HepG2 (cell line): ENCODE data around the gene ZFP90. TPM values are rescaled to one million over a fixed set of nuclear protein-coding genes. Genes with fewer than 3 reads are reported as not detected.
A peak's percentile ranks its signal among the peaks of the same experiment; 100 is the strongest.

Experiments
- MIER2 ChIP-seq: IDR thresholded peaks from 2 replicates; pipeline ENCODE4 v1.6.1; 2016; ENCODE audit warnings: missing biosample characterization, missing genetic modification reagents
- MXD4 ChIP-seq: IDR thresholded peaks from 2 replicates; pipeline ENCODE4 v1.6.1; 2016; ENCODE audit warnings: mild to moderate bottlenecking, missing biosample characterization, missing genetic modification reagents
- MXI1 ChIP-seq: IDR thresholded peaks from 3 replicates; pipeline ENCODE4 v1.6.1; 2012; ENCODE audit warnings: low read depth, low read length, inconsistent platforms, borderline replicate concordance
- RBM39 ChIP-seq: fragments of 200-400 bp; formaldehyde crosslinking; IDR thresholded peaks from one replicate; pipeline ENCODE4 v1.6.1; 2018; ENCODE audit warnings: antibody characterized with exemption, mild to moderate bottlenecking, low read depth, low read length; ENCODE audit not compliant: poor library complexity, severe bottlenecking
- SCMH1 ChIP-seq: sonication (generic); formaldehyde crosslinking; IDR thresholded peaks from 2 replicates; pipeline ENCODE4 v1.9.0; 2021; ENCODE audit warnings: missing genetic modification reagents, mild to moderate bottlenecking, borderline replicate concordance
- SETDB1 ChIP-seq: sonication (generic); formaldehyde crosslinking; IDR thresholded peaks from 2 replicates; pipeline ENCODE4 v1.5.1; 2020; ENCODE audit warnings: missing genetic modification reagents, mild to moderate bottlenecking, borderline replicate concordance
- SRSF1 ChIP-seq: fragments of 200-400 bp; formaldehyde crosslinking; optimal IDR thresholded peaks from 2 replicates; pipeline ENCODE3; 2017; ENCODE audit warnings: mild to moderate bottlenecking, low read depth, low read length, moderate library complexity
- SRY ChIP-seq: sonication (generic); formaldehyde crosslinking; IDR thresholded peaks from 2 replicates; pipeline ENCODE4 v1.8.0; 2022; ENCODE audit warnings: mild to moderate bottlenecking, missing genetic modification reagents
- ZFP62 ChIP-seq: sonication (generic); formaldehyde crosslinking; IDR thresholded peaks from 2 replicates; pipeline ENCODE4 v1.4.0; 2020; ENCODE audit warnings: missing genetic modification reagents
- ZNF75D ChIP-seq: sonication (generic); formaldehyde crosslinking; IDR thresholded peaks from 2 replicates; pipeline ENCODE4 v1.8.1; 2023; ENCODE audit warnings: missing genetic modification reagents, mild to moderate bottlenecking, borderline replicate concordance
- ZNF768 ChIP-seq: sonication (generic); formaldehyde crosslinking; IDR thresholded peaks from 2 replicates; pipeline ENCODE4 v1.4.0; 2020; ENCODE audit warnings: missing genetic modification reagents
- polyA plus RNA-seq, 8 experiments: library from polyadenylated mRNA; depleted of rRNA in 3 of 8; stranded (reverse) in 7 of 8; unstranded in 1 of 8; fragments of >200 nt; fragmentation: Illumina TruSeq in 4 of 8; extraction: Trizol in 4 of 8; gene quantifications; 2 replicates each; pipeline versions ENCODE4 v1.2.1 to v1.2.3, GENCODE V29; 2011 to 2016; ENCODE audit warnings: low read depth in 4 of 8, missing spikeins in 1 of 8, mixed read lengths in 1 of 8; ENCODE audit not compliant: insufficient read depth in 1 of 8
- total RNA-seq, 5 experiments: library from RNA; depleted of rRNA; stranded (reverse); fragments of >200 nt; fragmentation: Illumina TruSeq; extraction: Trizol; gene quantifications; 2 replicates each; pipeline ENCODE4 v1.2.3, GENCODE V29; 2016; ENCODE audit warnings: low read depth in 1 of 5
- TF ChIP-seq, protein P1 (sequence below): sonication (generic); formaldehyde crosslinking; IDR thresholded peaks from 2 replicates; pipeline ENCODE4 v1.9.0; 2021; ENCODE audit warnings: missing genetic modification reagents, mild to moderate bottlenecking, borderline replicate concordance
- TF ChIP-seq, protein P2 (sequence below): sonication (generic); formaldehyde crosslinking; IDR thresholded peaks from 2 replicates; pipeline ENCODE4 v1.5.1; 2020; ENCODE audit warnings: mild to moderate bottlenecking, missing genetic modification reagents

Gene ZFP90
- total and polyA plus RNA-seq, 2 of the 13 experiments (the other 11 are each of a cell fraction or from before 2014, with no cell fraction given) = 17.6 to 18.9 TPM

DNA sequence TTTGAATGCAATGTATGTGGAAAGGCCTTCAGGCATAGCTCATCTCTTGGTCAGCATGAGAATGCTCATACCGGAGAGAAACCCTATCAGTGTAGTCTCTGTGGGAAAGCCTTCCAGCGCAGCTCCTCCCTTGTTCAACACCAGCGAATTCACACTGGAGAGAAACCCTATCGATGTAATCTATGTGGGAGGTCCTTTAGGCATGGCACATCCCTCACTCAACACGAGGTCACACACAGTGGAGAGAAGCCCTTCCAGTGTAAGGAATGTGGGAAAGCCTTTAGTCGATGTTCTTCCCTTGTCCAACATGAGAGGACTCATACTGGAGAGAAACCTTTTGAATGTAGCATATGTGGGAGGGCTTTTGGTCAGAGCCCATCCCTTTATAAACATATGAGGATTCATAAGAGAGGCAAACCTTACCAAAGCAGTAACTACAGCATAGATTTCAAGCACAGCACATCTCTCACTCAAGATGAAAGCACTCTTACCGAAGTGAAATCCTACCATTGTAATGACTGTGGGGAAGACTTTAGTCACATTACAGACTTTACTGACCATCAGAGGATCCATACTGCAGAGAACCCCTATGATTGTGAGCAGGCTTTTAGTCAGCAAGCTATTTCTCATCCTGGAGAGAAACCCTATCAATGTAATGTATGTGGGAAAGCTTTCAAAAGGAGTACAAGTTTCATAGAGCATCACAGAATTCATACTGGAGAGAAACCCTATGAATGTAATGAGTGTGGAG lies 24.7 kb downstream of the ZFP90 start (continued):
- TF ChIP-seq ZNF768 (CRISPR knock-in tag) (no peak), SRY (CRISPR knock-in tag) (no peak), MIER2 (CRISPR knock-in tag) (no peak), ZNF75D (CRISPR knock-in tag) (peak; percentile 90; the same call in 1 of the 2 replicates), MXI1 (no peak), SETDB1 (CRISPR knock-in tag) (0 out of 2 replicates have a peak, but pooled peaks have one; percentile 11), SRSF1 (no peak), MXD4 (no peak), ZFP62 (CRISPR knock-in tag) (no peak), SCMH1 (CRISPR knock-in tag) (no peak), RBM39 (no peak)
- TF ChIP-seq, protein P1, sequence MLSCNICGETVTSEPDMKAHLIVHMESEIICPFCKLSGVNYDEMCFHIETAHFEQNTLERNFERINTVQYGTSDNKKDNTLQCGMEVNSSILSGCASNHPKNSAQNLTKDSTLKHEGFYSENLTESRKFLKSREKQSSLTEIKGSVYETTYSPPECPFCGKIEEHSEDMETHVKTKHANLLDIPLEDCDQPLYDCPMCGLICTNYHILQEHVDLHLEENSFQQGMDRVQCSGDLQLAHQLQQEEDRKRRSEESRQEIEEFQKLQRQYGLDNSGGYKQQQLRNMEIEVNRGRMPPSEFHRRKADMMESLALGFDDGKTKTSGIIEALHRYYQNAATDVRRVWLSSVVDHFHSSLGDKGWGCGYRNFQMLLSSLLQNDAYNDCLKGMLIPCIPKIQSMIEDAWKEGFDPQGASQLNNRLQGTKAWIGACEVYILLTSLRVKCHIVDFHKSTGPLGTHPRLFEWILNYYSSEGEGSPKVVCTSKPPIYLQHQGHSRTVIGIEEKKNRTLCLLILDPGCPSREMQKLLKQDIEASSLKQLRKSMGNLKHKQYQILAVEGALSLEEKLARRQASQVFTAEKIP (CRISPR knock-in tag) = no peak
- TF ChIP-seq, protein P2, sequence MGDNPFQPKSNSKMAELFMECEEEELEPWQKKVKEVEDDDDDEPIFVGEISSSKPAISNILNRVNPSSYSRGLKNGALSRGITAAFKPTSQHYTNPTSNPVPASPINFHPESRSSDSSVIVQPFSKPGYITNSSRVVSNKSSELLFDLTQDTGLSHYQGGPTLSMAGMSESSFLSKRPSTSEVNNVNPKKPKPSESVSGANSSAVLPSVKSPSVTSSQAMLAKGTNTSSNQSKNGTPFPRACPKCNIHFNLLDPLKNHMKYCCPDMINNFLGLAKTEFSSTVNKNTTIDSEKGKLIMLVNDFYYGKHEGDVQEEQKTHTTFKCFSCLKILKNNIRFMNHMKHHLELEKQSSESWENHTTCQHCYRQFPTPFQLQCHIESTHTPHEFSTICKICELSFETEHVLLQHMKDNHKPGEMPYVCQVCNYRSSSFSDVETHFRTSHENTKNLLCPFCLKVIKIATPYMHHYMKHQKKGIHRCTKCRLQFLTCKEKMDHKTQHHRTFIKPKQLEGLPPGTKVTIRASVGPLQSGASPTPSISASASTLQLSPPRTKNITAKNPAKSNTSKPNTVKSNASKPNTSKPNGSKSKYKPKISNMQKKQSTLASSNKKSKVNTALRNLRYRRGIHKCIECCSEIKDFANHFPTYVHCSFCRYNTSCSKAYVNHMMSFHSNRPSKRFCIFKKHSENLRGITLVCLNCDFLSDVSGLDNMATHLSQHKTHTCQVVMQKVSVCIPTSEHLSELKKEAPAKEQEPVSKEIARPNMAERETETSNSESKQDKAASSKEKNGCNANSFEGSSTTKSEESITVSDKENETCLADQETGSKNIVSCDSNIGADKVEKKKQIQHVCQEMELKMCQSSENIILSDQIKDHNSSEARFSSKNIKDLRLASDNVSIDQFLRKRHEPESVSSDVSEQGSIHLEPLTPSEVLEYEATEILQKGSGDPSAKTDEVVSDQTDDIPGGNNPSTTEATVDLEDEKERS (CRISPR knock-in tag) = no peak
